ENCODE measurements around the gene TGFBR2.

Gene TGFBR2

DNA sequence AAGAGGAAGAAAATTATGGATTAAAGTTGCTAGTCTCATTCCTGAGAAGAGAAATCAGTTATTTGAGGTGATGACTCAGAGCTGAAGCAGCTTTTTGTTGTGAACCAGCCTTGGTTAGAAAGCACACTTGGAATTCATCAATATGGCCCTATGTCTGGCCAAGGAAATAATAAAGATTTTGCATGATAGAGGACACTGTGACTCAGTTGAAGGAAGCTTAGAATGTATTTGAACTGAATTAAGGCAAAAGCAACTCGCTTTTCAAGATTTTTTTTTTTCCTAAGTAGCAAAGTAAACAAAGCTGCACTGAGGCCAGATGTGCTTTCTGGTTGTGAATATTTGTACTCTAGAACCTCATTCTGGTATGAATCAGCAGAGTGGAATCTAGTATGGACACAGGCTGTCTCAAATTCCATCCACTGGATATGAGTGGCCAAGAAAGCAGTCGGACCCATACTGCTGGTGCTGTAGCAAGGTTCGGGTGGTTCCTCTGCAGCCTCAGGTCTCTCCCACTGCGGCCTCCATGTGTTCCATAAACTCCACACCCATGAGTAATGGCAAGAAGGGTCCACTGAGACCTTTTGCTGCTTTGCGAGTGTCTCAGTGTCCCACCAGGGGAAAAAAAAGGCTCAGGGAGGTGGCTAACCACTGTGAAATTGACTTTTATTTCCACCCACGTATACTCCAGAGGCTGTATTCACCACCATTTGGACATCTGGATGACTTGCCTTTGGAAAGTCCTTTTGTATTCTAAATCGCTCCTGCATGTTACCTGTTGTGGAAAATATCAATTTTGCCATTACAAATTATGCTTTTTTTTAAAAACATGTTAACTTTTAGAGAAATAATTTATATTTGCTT is 53.1 kb downstream of the TGFBR2 start:
- H3K18ac ChIP-seq (ENCODE audit: low read length): peak overlapping the region; percentile 58
- H3K9me3 ChIP-seq (ENCODE audit: insufficient read depth, low read depth, low read length): no peaks in the 10 kb centered on the region
- H3K4ac ChIP-seq (ENCODE audit: low read depth, low read length): peak overlapping the region; percentile 2
- H4K12ac ChIP-seq (ENCODE audit: low read depth, low read length): no peak overlapping the region
- DNase-seq: peak; percentile 64 to 85
- H2BK5ac ChIP-seq (ENCODE audit: low read depth, low read length, poor library complexity): peak overlapping the region; percentile 95
- WGBS (ENCODE audit: extremely low coverage, insufficient coverage, insufficient read length): no CpG with 5 or more reads among the region's 7 CpGs
- peak overlapping the region; percentile 14 for H3K14ac ChIP-seq (ENCODE audit: low read length)
- H2BK120ac ChIP-seq (ENCODE audit: insufficient read depth, low read length, poor library complexity): peak overlapping the region; percentile 39
- H4K91ac ChIP-seq (ENCODE audit: low read depth, low read length): peak overlapping the region; percentile 94
- H3K9ac ChIP-seq (ENCODE audit: low read length): no peak overlapping the region
- H3K4me2 ChIP-seq (ENCODE audit: low read length): no peak overlapping the region
- H4K8ac ChIP-seq (ENCODE audit: low read depth, low read length): peak overlapping the region; percentile 78
- H2BK12ac ChIP-seq (ENCODE audit: low read length): peak overlapping the region; percentile 16
- H3K36me3 ChIP-seq (ENCODE audit: control insufficient read depth in 1 of 2, insufficient read depth in 2 of 2, low read length in 2 of 2): peaks cover 7 to 19% of the 10 kb centered on the region in 2 experiments
- H3K27me3 ChIP-seq (ENCODE audit: insufficient read depth, low read length): no peaks in the 10 kb centered on the region
- H3K79me2 ChIP-seq (ENCODE audit: control insufficient read depth, insufficient read depth, low read length, poor library complexity): peaks cover 2% of the 10 kb centered on the region
- peaks cover 11 to 19% of the 10 kb centered on the region in 2 experiments for H3K4me1 ChIP-seq (ENCODE audit: control insufficient read depth in 1 of 2, insufficient read depth in 2 of 2, low read length in 2 of 2)
- peak overlapping the region; percentile 92 for H2AK5ac ChIP-seq (ENCODE audit: low read length)
- peak overlapping the region; percentile 63 for H2AFZ ChIP-seq (ENCODE audit: insufficient read depth, low read length, poor library complexity)
- H3K27ac ChIP-seq (ENCODE audit: low read depth, low read length): peak overlapping the region; percentile 96
- peaks cover 15% of the 10 kb centered on the region for H3K79me1 ChIP-seq (ENCODE audit: low read length)
- no peak overlapping the region for H3K23ac ChIP-seq (ENCODE audit: low read length)
- no peak overlapping the region for H3K4me3 ChIP-seq (ENCODE audit: low read depth, low read length)

DNA sequence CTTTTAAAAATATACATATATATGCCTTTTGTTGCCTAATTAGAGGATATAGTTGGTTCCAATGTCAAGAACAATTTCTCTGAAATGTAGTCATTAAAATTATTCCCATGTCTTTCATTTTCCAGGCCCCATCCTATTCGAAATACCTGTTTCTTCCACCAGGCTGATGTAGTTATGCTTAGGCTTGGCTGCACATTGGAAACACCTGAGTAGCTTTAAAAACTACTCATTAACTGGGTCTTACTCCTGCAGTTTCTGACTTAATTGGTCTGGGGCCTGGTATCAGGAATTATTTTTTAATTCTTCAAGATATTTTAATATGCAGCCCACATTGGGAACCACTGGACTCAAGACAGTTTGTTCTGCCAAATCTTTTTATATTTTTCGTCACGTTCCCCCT is 53.7 kb downstream of the TGFBR2 start:
- Histone ChIP-seq H2BK120ac (ENCODE audit: insufficient read depth, low read length, poor library complexity) (no peak overlapping the region), H3K27ac (ENCODE audit: low read depth, low read length) (no peak overlapping the region), H3K9me3 (ENCODE audit: insufficient read depth, low read depth, low read length) (no peaks in the 10 kb centered on the region), H3K14ac (ENCODE audit: low read length) (no peak overlapping the region), H3K9ac (ENCODE audit: low read length) (no peak overlapping the region), H3K4me3 (ENCODE audit: low read depth, low read length) (no peak overlapping the region), H3K36me3 (ENCODE audit: control insufficient read depth in 1 of 2, insufficient read depth in 2 of 2, low read length in 2 of 2) (peaks cover 6 to 14% of the 10 kb centered on the region in 2 experiments), H4K91ac (ENCODE audit: low read depth, low read length) (no peak overlapping the region), H3K79me1 (ENCODE audit: low read length) (peaks cover 15% of the 10 kb centered on the region), H3K4ac (ENCODE audit: low read depth, low read length) (peak overlapping the region; percentile 17), H3K27me3 (ENCODE audit: insufficient read depth, low read length) (no peaks in the 10 kb centered on the region), H2BK5ac (ENCODE audit: low read depth, low read length, poor library complexity) (no peak overlapping the region), H2AFZ (ENCODE audit: insufficient read depth, low read length, poor library complexity) (no peak overlapping the region), H3K4me1 (ENCODE audit: control insufficient read depth in 1 of 2, insufficient read depth in 2 of 2, low read length in 2 of 2) (peaks cover 11 to 21% of the 10 kb centered on the region in 2 experiments), H4K8ac (ENCODE audit: low read depth, low read length) (no peak overlapping the region), H3K23ac (ENCODE audit: low read length) (no peak overlapping the region), H2BK12ac (ENCODE audit: low read length) (no peak overlapping the region), H3K18ac (ENCODE audit: low read length) (no peak overlapping the region), H3K4me2 (ENCODE audit: low read length) (no peak overlapping the region), H2AK5ac (ENCODE audit: low read length) (no peak overlapping the region), H4K12ac (ENCODE audit: low read depth, low read length) (no peak overlapping the region), H3K79me2 (ENCODE audit: control insufficient read depth, insufficient read depth, low read length, poor library complexity) (peaks cover 2% of the 10 kb centered on the region)
- no CpG with 5 or more reads among the region's 3 CpGs for WGBS (ENCODE audit: extremely low coverage, insufficient coverage, insufficient read length)
- DNase-seq: no peak

DNA sequence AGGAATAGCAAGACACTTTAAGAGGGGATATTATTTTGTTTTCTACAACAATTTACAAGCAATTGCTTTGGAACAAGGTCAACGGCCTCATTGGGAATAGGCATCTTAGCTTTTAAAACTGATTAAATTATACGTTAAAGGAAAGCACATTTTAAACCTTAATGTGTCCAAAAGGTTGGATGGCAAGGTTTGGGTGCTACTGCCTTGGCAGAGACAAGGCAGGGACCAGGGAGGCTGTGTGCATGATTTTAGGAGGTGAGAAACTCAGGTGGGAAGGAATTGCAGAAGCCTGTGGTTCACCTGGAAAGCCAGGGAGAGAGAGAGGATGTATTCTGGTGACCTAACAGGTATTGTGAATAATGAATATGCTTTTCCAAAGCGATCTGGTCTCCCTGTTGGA is 54.3 kb downstream of the TGFBR2 start:
- Histone ChIP-seq H2AK5ac (ENCODE audit: low read length) (no peak overlapping the region), H4K12ac (ENCODE audit: low read depth, low read length) (no peak overlapping the region), H3K14ac (ENCODE audit: low read length) (no peak overlapping the region), H3K9ac (ENCODE audit: low read length) (no peak overlapping the region), H2BK12ac (ENCODE audit: low read length) (no peak overlapping the region), H3K4me1 (ENCODE audit: control insufficient read depth in 1 of 2, insufficient read depth in 2 of 2, low read length in 2 of 2) (peaks cover 11 to 21% of the 10 kb centered on the region in 2 experiments), H3K9me3 (ENCODE audit: insufficient read depth, low read depth, low read length) (no peaks in the 10 kb centered on the region), H4K91ac (ENCODE audit: low read depth, low read length) (peak overlapping the region; percentile 26), H4K8ac (ENCODE audit: low read depth, low read length) (no peak overlapping the region), H2BK5ac (ENCODE audit: low read depth, low read length, poor library complexity) (no peak overlapping the region), H3K36me3 (ENCODE audit: control insufficient read depth in 1 of 2, insufficient read depth in 2 of 2, low read length in 2 of 2) (peaks cover 4 to 10% of the 10 kb centered on the region in 2 experiments), H3K4ac (ENCODE audit: low read depth, low read length) (no peak overlapping the region), H3K4me2 (ENCODE audit: low read length) (no peak overlapping the region), H3K27me3 (ENCODE audit: insufficient read depth, low read length) (no peaks in the 10 kb centered on the region), H3K27ac (ENCODE audit: low read depth, low read length) (no peak overlapping the region), H3K79me1 (ENCODE audit: low read length) (peaks cover 15% of the 10 kb centered on the region), H3K4me3 (ENCODE audit: low read depth, low read length) (no peak overlapping the region), H3K23ac (ENCODE audit: low read length) (no peak overlapping the region), H3K79me2 (ENCODE audit: control insufficient read depth, insufficient read depth, low read length, poor library complexity) (peaks cover 2% of the 10 kb centered on the region), H2AFZ (ENCODE audit: insufficient read depth, low read length, poor library complexity) (no peak overlapping the region), H3K18ac (ENCODE audit: low read length) (no peak overlapping the region), H2BK120ac (ENCODE audit: insufficient read depth, low read length, poor library complexity) (no peak overlapping the region)
- DNase-seq: no peak
- no CpG with 5 or more reads among the region's 3 CpGs for WGBS (ENCODE audit: extremely low coverage, insufficient coverage, insufficient read length)

DNA sequence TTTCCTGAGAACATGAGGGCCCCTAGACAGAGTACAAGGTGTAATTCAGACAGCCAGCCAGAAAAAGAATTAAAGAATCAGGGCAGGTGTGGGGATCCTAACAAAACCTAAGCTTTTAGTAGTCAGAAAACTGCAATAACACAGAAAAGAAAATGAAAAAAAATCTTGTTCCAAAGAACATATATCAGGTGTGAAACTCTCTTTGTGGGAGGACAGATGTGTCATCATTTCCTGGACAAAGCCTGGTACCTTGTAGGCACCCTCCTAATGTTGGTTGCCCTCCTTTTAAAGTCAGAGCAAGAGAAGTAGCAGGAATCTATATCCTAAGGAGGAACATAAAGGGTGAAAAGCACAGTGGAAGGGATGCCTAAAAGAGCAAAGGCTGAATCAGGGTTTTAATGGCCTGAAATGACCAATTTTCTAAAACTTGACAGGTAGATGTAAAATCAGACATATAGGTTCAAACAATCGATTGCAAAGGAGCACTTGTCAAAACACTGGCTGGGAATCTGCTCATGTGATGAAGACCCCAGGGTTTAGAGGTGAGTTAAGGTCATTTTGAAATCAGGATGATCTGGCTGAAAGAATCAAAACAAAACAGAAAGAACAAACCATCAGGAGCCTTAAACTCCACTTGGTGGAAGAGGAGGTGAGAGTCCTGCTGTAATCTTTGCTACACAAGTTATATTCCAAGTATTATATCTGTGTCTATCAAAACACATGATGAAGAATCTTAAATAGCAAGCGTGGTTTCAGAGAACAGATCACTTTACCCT is 54.9 kb downstream of the TGFBR2 start:
- peaks cover 2 to 7% of the 10 kb centered on the region in 2 experiments for H3K36me3 ChIP-seq (ENCODE audit: control insufficient read depth in 1 of 2, insufficient read depth in 2 of 2, low read length in 2 of 2)
- WGBS (ENCODE audit: extremely low coverage, insufficient coverage, insufficient read length): no CpG with 5 or more reads among the region's 2 CpGs
- peaks cover 11 to 21% of the 10 kb centered on the region in 2 experiments for H3K4me1 ChIP-seq (ENCODE audit: control insufficient read depth in 1 of 2, insufficient read depth in 2 of 2, low read length in 2 of 2)
- DNase-seq: no peak
- no peak overlapping the region for H3K23ac ChIP-seq (ENCODE audit: low read length)
- H3K4ac ChIP-seq (ENCODE audit: low read depth, low read length): no peak overlapping the region
- H3K79me2 ChIP-seq (ENCODE audit: control insufficient read depth, insufficient read depth, low read length, poor library complexity): peaks cover 2% of the 10 kb centered on the region
- H2BK12ac ChIP-seq (ENCODE audit: low read length): no peak overlapping the region
- no peak overlapping the region for H4K8ac ChIP-seq (ENCODE audit: low read depth, low read length)
- H2AK5ac ChIP-seq (ENCODE audit: low read length): no peak overlapping the region
- no peak overlapping the region for H3K4me3 ChIP-seq (ENCODE audit: low read depth, low read length)
- H2BK5ac ChIP-seq (ENCODE audit: low read depth, low read length, poor library complexity): no peak overlapping the region
- H4K91ac ChIP-seq (ENCODE audit: low read depth, low read length): no peak overlapping the region
- no peaks in the 10 kb centered on the region for H3K9me3 ChIP-seq (ENCODE audit: insufficient read depth, low read depth, low read length)
- no peak overlapping the region for H3K9ac ChIP-seq (ENCODE audit: low read length)
- no peaks in the 10 kb centered on the region for H3K27me3 ChIP-seq (ENCODE audit: insufficient read depth, low read length)
- H2AFZ ChIP-seq (ENCODE audit: insufficient read depth, low read length, poor library complexity): no peak overlapping the region
- no peak overlapping the region for H3K18ac ChIP-seq (ENCODE audit: low read length)
- H3K79me1 ChIP-seq (ENCODE audit: low read length): peaks cover 15% of the 10 kb centered on the region
- no peak overlapping the region for H4K12ac ChIP-seq (ENCODE audit: low read depth, low read length)
- H3K27ac ChIP-seq (ENCODE audit: low read depth, low read length): no peak overlapping the region
- no peak overlapping the region for H2BK120ac ChIP-seq (ENCODE audit: insufficient read depth, low read length, poor library complexity)
- H3K4me2 ChIP-seq (ENCODE audit: low read length): no peak overlapping the region
- H3K14ac ChIP-seq (ENCODE audit: low read length): no peak overlapping the region
